ENCODE measurements around the gene SYNJ2. TPM values are rescaled to one million over a fixed set of nuclear protein-coding genes. Genes with fewer than 3 reads are reported as not detected.

Gene SYNJ2
- total and polyA plus RNA-seq, 4 experiments from 2014 or later: 14.5 to 17.4 (median 15.9) TPM

DNA sequence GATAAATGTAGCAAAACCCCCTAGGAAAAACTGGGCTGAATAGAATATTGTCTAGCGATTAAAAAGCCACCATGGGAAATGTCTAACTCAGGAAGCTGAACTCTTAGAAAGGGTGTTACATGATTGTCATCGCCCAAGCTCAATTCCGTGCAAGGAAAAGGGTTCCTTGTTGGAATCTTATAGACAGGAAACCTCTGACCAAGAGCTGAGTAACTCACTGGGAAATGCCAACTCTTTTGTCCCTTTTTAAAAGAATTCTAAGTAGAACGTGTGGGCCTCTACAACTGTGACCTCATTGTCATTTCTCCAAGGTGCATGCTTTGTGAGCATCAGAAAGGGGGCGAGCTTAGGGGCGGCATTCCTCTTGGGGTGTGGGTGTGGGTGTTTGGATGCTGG is 88.1 kb downstream of the SYNJ2 start:
- H3K4me3 ChIP-seq (ENCODE audit: low read length in 2 of 2): no peak overlapping the region
- no peak overlapping the region for H3K27ac ChIP-seq (ENCODE audit: low read depth, low read length)
- Mint-ChIP-seq H3K4me3 (no peak overlapping the region), H3K27ac (peak overlapping the region in 3 of 7 donors; percentile 20 to 92 (median 44)), H3K27me3 (no peaks in the 10 kb centered on the region), H3K4me1 (peaks cover 9 to 25% (median 16%) of the 10 kb centered on the region in 4 donors), H3K9me3 (no peaks in the 10 kb centered on the region), H3K36me3 (peaks cover 40 to 63% of the 10 kb centered on the region in 2 donors)
- H3K9me3 ChIP-seq (ENCODE audit: control insufficient read depth in 1 of 2, low read length in 2 of 2): no peaks in the 10 kb centered on the region
- no peak for DNase-seq
- CTCF ChIA-PET (ENCODE audit: partially characterized antibody): interaction anchor here (0.9 to 7.5 kb wide), 6 partner anchors 9 to 316 kb away, joined by 3 to 89 read pairs (median 23); no protein-coding TSS in a partner anchor
- H3K36me3 ChIP-seq (ENCODE audit: insufficient read depth, low read length): peaks cover 20% of the 10 kb centered on the region
- H3K4me1 ChIP-seq (ENCODE audit: insufficient read depth, low read length): peaks cover 9% of the 10 kb centered on the region
- no peaks in the 10 kb centered on the region for H3K27me3 ChIP-seq (ENCODE audit: insufficient read depth, low read length)
- intact Hi-C loops (cut with micrococcal nuclease): loop anchor here (10.0 kb wide), 1 partner anchor 125 kb away; no protein-coding TSS in a partner anchor
- POLR2A ChIA-PET (ENCODE audit: partially characterized antibody): interaction anchor here (1.1 kb wide), 1 partner anchor 8 kb away, joined by 3 read pairs; no protein-coding TSS in a partner anchor

DNA sequence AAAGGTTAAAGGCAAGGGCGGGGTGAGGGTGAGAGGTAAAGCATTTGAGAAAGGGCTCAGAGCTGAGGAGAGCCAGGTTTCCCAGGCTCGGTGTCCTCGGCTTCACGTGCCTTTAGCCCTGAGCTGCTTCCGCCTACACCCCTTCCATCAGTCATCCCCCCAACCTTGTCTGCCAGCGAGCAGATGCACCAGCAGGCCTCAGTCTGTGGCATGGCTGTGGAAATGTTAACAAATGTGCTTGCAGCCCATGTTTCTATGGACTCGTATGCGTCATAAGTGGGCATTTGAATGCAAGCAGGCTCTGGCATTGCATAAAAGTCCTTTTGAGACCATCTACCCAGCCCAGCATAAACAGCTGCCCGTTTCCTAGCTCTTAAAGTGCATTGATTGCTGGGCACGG is 88.8 kb downstream of the SYNJ2 start:
- Mint-ChIP-seq H3K36me3 (peaks cover 40 to 59% of the 10 kb centered on the region in 2 donors), H3K27me3 (no peaks in the 10 kb centered on the region), H3K9me3 (no peaks in the 10 kb centered on the region), H3K4me1 (peaks cover 9 to 25% (median 16%) of the 10 kb centered on the region in 4 donors), H3K27ac (peak overlapping the region in 3 of 7 donors; percentile 55 to 77 (median 65)), H3K4me3 (no peak overlapping the region)
- DNase-seq: no peak
- intact Hi-C loops (cut with micrococcal nuclease): loop anchor here (10.0 kb wide), 1 partner anchor 126 kb away; no protein-coding TSS in a partner anchor
- no peaks in the 10 kb centered on the region for H3K27me3 ChIP-seq (ENCODE audit: insufficient read depth, low read length)
- H3K4me3 ChIP-seq (ENCODE audit: low read length in 2 of 2): no peak overlapping the region
- no peaks in the 10 kb centered on the region for H3K9me3 ChIP-seq (ENCODE audit: control insufficient read depth in 1 of 2, low read length in 2 of 2)
- peaks cover 9% of the 10 kb centered on the region for H3K4me1 ChIP-seq (ENCODE audit: insufficient read depth, low read length)
- ChIA-PET POLR2A (ENCODE audit: partially characterized antibody) (no interaction called here), CTCF (ENCODE audit: partially characterized antibody) (interaction anchor here (1.3 to 7.5 kb wide), 8 partner anchors 9 to 314 kb away, joined by 3 to 89 read pairs (median 20); no protein-coding TSS in a partner anchor)
- H3K27ac ChIP-seq (ENCODE audit: low read depth, low read length): no peak overlapping the region
- peaks cover 20% of the 10 kb centered on the region for H3K36me3 ChIP-seq (ENCODE audit: insufficient read depth, low read length)

DNA sequence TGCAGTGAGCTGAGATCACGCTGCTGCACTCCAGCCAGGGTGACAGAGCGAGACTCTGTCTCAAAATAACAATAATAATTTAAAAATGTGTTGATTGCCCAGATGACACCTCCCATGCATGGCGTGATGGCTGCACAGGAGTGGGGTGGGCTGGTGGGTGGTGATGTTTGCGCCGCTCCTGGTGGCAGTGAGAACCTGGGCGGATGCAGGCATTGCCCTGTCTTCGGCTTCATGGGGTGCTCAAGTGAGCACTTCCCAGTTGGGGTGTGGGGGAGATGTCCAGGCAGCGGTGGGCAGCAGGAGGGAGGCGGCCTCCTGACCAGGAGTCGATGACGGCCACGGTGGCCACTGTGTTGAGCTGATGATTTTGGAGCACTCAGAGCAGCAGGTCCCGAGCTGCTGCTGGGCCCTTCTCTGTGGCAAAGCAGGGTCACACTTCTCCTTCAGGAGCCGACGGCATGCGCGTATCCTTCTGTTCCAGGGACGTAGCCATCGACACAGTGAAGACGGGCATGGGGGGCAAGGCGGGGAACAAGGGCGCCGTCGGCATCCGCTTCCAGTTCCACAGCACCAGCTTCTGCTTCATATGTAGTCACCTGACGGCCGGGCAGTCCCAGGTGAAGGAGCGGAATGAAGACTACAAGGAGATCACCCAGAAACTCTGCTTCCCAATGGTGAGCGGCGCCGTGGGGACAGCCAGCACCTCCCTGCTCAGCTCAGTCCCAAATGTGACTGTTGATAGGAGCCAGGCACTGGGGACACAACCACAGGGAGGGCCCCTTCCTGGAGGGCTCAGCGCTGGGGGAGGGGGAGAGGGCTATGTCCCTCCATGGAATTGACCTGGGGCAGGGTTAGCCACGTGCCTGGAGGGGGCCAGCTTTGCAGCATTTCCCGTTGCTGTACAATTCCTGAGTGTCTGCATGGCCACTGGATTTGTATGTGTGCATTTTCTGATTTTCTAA is 89.7 kb downstream of the SYNJ2 start:
- H3K27me3 ChIP-seq (ENCODE audit: insufficient read depth, low read length): no peaks in the 10 kb centered on the region
- H3K9me3 ChIP-seq (ENCODE audit: control insufficient read depth in 1 of 2, low read length in 2 of 2): no peaks in the 10 kb centered on the region
- intact Hi-C loops (cut with micrococcal nuclease): loop anchor here (1.0 to 10.0 kb wide), 4 partner anchors 45 to 315 kb away; partner anchors contain the start of gene SYNJ2
- H3K4me1 ChIP-seq (ENCODE audit: insufficient read depth, low read length): peaks cover 9% of the 10 kb centered on the region
- Mint-ChIP-seq H3K36me3 (peaks cover 42 to 59% of the 10 kb centered on the region in 2 donors), H3K27ac (peak overlapping the region in 4 of 7 donors; percentile 10 to 93 (median 88)), H3K4me3 (no peak overlapping the region), H3K27me3 (no peaks in the 10 kb centered on the region), H3K4me1 (peaks cover 9 to 25% (median 16%) of the 10 kb centered on the region in 4 donors), H3K9me3 (no peaks in the 10 kb centered on the region)
- POLR2A ChIA-PET (ENCODE audit: partially characterized antibody): interaction anchor here (0.6 to 1.8 kb wide), 8 partner anchors 11 to 90 kb away, joined by 3 to 6 read pairs (median 4); partner anchors contain the start of gene SYNJ2
- no peak overlapping the region for H3K27ac ChIP-seq (ENCODE audit: low read depth, low read length)
- no peak overlapping the region for H3K4me3 ChIP-seq (ENCODE audit: low read length in 2 of 2)
- peaks cover 19% of the 10 kb centered on the region for H3K36me3 ChIP-seq (ENCODE audit: insufficient read depth, low read length)
- CTCF ChIA-PET (ENCODE audit: partially characterized antibody): interaction anchor here (0.8 to 7.5 kb wide), 21 partner anchors 8 to 315 kb away, joined by 3 to 89 read pairs (median 6); partner anchors contain the start of gene SYNJ2
- DNase-seq: no peak

DNA sequence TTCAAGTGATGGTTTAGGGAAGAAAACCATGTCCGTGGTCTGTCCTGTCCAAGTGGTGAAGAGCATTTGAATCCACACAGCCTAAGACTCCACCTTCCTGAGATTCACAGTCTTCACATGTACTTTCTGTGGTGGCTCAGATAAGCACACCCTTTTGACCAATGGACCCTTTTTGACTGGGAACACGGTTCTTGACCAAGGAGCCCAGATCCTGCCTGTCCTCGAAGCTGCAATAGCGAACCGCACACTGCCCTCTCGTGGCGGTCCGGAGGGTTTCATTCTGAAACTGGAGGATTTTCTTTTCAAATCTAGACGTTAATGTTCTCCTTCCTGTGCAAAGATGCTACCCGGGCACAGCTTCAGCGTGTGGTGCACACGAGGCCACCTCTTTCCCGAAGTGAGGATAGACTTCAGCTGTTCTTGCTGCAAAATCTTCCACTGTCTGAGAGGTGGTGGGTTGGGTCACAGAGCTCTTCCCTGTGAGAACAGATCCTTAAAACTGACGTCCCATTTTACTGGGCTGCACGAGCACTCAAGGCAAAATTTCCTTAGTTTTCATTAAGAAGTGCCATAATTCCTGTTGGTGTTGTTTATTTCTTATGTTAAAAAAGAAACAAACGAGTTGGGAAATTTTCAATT is 90.5 kb downstream of the SYNJ2 start:
- peaks cover 45 to 58% of the 10 kb centered on the region in 2 donors for H3K36me3 Mint-ChIP-seq
- Histone ChIP-seq H3K27me3 (ENCODE audit: insufficient read depth, low read length) (no peaks in the 10 kb centered on the region), H3K9me3 (ENCODE audit: control insufficient read depth in 1 of 2, low read length in 2 of 2) (no peaks in the 10 kb centered on the region), H3K4me1 (ENCODE audit: insufficient read depth, low read length) (peaks cover 9% of the 10 kb centered on the region), H3K36me3 (ENCODE audit: insufficient read depth, low read length) (peaks cover 16% of the 10 kb centered on the region), H3K4me3 (ENCODE audit: low read length in 2 of 2) (no peak overlapping the region), H3K27ac (ENCODE audit: low read depth, low read length) (no peak overlapping the region)
- ChIA-PET CTCF (ENCODE audit: partially characterized antibody) (interaction anchor here (0.6 to 7.5 kb wide), 33 partner anchors 10 to 316 kb away, joined by 3 to 89 read pairs (median 5); partner anchors contain the start of gene SYNJ2), POLR2A (ENCODE audit: partially characterized antibody) (interaction anchor here (0.8 to 1.8 kb wide), 6 partner anchors 12 to 91 kb away, joined by 3 to 6 read pairs (median 4); partner anchors contain the start of gene SYNJ2)
- H3K4me3 Mint-ChIP-seq: no peak overlapping the region
- H3K27ac Mint-ChIP-seq: peak overlapping the region in 5 of 7 donors; percentile 10 to 93 (median 87)
- intact Hi-C loops (cut with micrococcal nuclease): loop anchor here (1.0 to 10.0 kb wide), 4 partner anchors 46 to 316 kb away; partner anchors contain the start of gene SYNJ2
- peaks cover 9 to 25% (median 16%) of the 10 kb centered on the region in 4 donors for H3K4me1 Mint-ChIP-seq
- no peaks in the 10 kb centered on the region for H3K9me3 Mint-ChIP-seq
- no peaks in the 10 kb centered on the region for H3K27me3 Mint-ChIP-seq
- DNase-seq: peak; percentile 56 to 59 (median 57)

DNA sequence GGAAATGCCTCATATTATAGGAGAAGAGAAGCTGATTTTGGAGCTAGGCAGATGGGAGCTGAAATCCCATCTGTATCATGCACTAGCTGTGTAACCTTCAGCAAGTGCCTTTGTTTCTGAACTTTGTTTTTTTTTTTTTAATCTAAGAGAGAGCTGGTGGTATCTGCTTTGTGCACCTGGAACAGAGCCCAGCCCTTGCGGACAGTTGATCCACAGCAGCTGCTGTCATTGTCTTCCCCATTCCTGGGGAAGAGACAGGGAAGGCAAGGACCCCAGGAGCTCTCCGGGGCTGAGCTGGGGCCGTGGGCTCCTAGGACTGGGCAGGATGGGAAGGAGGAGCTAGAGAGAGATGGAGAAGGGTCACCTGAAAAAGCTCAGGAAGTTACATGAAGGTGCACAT is 92.1 kb downstream of the SYNJ2 start:
- H3K27me3 ChIP-seq (ENCODE audit: insufficient read depth, low read length): no peaks in the 10 kb centered on the region
- H3K36me3 Mint-ChIP-seq: peaks cover 50 to 61% of the 10 kb centered on the region in 2 donors
- H3K27ac ChIP-seq (ENCODE audit: low read depth, low read length): no peak overlapping the region
- ChIA-PET CTCF (ENCODE audit: partially characterized antibody) (interaction anchor here (1.1 to 7.5 kb wide), 13 partner anchors 9 to 318 kb away, joined by 3 to 89 read pairs (median 7); partner anchors contain the start of gene SYNJ2), POLR2A (ENCODE audit: partially characterized antibody) (interaction anchor here (1.8 kb wide), 1 partner anchor 93 kb away, joined by 6 read pairs; the partner anchor contains the start of gene SYNJ2)
- H3K4me3 ChIP-seq (ENCODE audit: low read length in 2 of 2): no peak overlapping the region
- no peaks in the 10 kb centered on the region for H3K9me3 ChIP-seq (ENCODE audit: control insufficient read depth in 1 of 2, low read length in 2 of 2)
- no peak for DNase-seq
- H3K27ac Mint-ChIP-seq: peak overlapping the region in 2 of 7 donors; percentile 19 to 77
- peaks cover 5% of the 10 kb centered on the region for H3K4me1 ChIP-seq (ENCODE audit: insufficient read depth, low read length)
- intact Hi-C loops (cut with micrococcal nuclease): loop anchor here (10.0 kb wide), 1 partner anchor 129 kb away; no protein-coding TSS in a partner anchor
- H3K4me3 Mint-ChIP-seq: no peak overlapping the region
- no peaks in the 10 kb centered on the region for H3K9me3 Mint-ChIP-seq
- peaks cover 22% of the 10 kb centered on the region for H3K36me3 ChIP-seq (ENCODE audit: insufficient read depth, low read length)
- peaks cover 7 to 17% (median 11%) of the 10 kb centered on the region in 4 donors for H3K4me1 Mint-ChIP-seq
- no peaks in the 10 kb centered on the region for H3K27me3 Mint-ChIP-seq

DNA sequence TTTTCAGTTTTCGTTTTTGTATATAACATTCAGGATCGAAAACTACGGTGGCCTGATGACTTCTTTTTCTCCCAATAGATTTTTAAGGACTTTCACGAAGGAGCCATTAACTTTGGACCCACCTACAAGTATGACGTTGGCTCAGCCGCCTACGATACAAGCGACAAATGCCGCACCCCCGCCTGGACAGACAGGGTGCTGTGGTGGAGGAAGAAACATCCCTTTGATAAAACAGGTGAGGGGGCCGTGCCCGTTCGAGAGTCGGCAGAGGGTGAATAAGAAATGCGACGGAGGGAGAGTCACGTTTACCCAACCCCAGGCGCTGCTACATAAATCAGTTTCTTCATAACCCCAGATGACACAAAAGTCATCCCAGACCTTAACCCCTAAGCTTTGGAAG is 94.9 kb downstream of the SYNJ2 start:
- Histone ChIP-seq H3K4me3 (ENCODE audit: low read length in 2 of 2) (no peak overlapping the region), H3K4me1 (ENCODE audit: insufficient read depth, low read length) (peaks cover 3% of the 10 kb centered on the region), H3K27ac (ENCODE audit: low read depth, low read length) (no peak overlapping the region), H3K9me3 (ENCODE audit: control insufficient read depth in 1 of 2, low read length in 2 of 2) (no peaks in the 10 kb centered on the region), H3K27me3 (ENCODE audit: insufficient read depth, low read length) (no peaks in the 10 kb centered on the region), H3K36me3 (ENCODE audit: insufficient read depth, low read length) (peaks cover 19% of the 10 kb centered on the region)
- no peaks in the 10 kb centered on the region for H3K27me3 Mint-ChIP-seq
- CTCF ChIA-PET (ENCODE audit: partially characterized antibody): no interaction called here
- POLR2A ChIA-PET (ENCODE audit: partially characterized antibody): interaction anchor here (0.6 kb wide), 1 partner anchor 170 kb away, joined by 3 read pairs; no protein-coding TSS in a partner anchor
- H3K4me3 Mint-ChIP-seq: no peak overlapping the region
- H3K36me3 Mint-ChIP-seq: peaks cover 62 to 68% of the 10 kb centered on the region in 2 donors
- H3K9me3 Mint-ChIP-seq: no peaks in the 10 kb centered on the region
- H3K27ac Mint-ChIP-seq: no peak overlapping the region
- intact Hi-C loops (cut with micrococcal nuclease): loop anchor here (10.0 kb wide), 1 partner anchor 132 kb away; no protein-coding TSS in a partner anchor
- no peak for DNase-seq
- H3K4me1 Mint-ChIP-seq: peaks cover 4 to 6% (median 5%) of the 10 kb centered on the region in 4 donors
